Fibroblast of lung (primary cell): Measurements from ENCODE around the gene KCNK6. TPM values are rescaled to one million over a fixed set of nuclear protein-coding genes. Genes with fewer than 3 reads are reported as not detected.

Experiments
- DNase-seq, 2 donors: peaks; one replicate each; pipeline versions ENCODE4 v3.0.0 to v3.0.0-alpha.2; 2010; ENCODE audit warnings: low read depth in 2 of 2
- H2AFZ ChIP-seq: 2 replicates; pipeline ENCODE4 v1.5.1; 2012; ENCODE audit warnings: low read length, control low read depth, inconsistent platforms
- H3K27ac ChIP-seq: 2 replicates; pipeline ENCODE4 v1.5.1; 2011; ENCODE audit warnings: low read length, control low read depth; ENCODE audit not compliant: insufficient read depth
- H3K27me3 ChIP-seq: 2 replicates; pipeline ENCODE4 v1.5.1; 2011; ENCODE audit warnings: mild to moderate bottlenecking, low read length; ENCODE audit not compliant: control insufficient read depth, insufficient read depth
- H3K36me3 ChIP-seq: 2 replicates; pipeline ENCODE4 v1.5.1; 2011; ENCODE audit warnings: low read length; ENCODE audit not compliant: control insufficient read depth, insufficient read depth
- H3K4me1 ChIP-seq: 2 replicates; pipeline ENCODE4 v1.5.1; 2011; ENCODE audit warnings: low read length; ENCODE audit not compliant: control insufficient read depth, insufficient read depth; ENCODE audit errors: extremely low read depth
- H3K4me2 ChIP-seq: 2 replicates; pipeline ENCODE4 v1.5.1; 2011; ENCODE audit warnings: low read length, control low read depth; ENCODE audit not compliant: insufficient read depth; ENCODE audit errors: extremely low read depth
- H3K4me3 ChIP-seq, 4 experiments: fragments of 200-600 bp in 1 of 4; sonication (generic) in 1 of 4; replicated peaks in 1 of 4; 2 replicates each; pipeline ENCODE4 v1.5.1; 2011 to 2016; ENCODE audit warnings: low read length in 4 of 4, low read depth in 3 of 4, mild to moderate bottlenecking in 3 of 4, control low read depth in 2 of 4, inconsistent platforms in 1 of 4, mixed read lengths in 1 of 4; ENCODE audit not compliant: insufficient read depth in 1 of 4; ENCODE audit errors: control extremely low read depth in 1 of 4
- H3K79me2 ChIP-seq: 2 replicates; pipeline ENCODE4 v1.5.1; 2012; ENCODE audit warnings: mild to moderate bottlenecking, low read length, inconsistent platforms; ENCODE audit not compliant: control insufficient read depth, insufficient read depth
- H3K9ac ChIP-seq: 2 replicates; pipeline ENCODE4 v1.5.1; 2011; ENCODE audit warnings: mild to moderate bottlenecking, low read length, control low read depth; ENCODE audit not compliant: insufficient read depth
- H3K9me3 ChIP-seq: 2 replicates; pipeline ENCODE4 v1.5.1; 2012; ENCODE audit warnings: low read depth, low read length; ENCODE audit not compliant: control insufficient read depth, insufficient read depth
- H4K20me1 ChIP-seq: 2 replicates; pipeline ENCODE4 v1.5.1; 2011; ENCODE audit warnings: low read length; ENCODE audit not compliant: control insufficient read depth, insufficient read depth; ENCODE audit errors: extremely low read depth
- EZH2 ChIP-seq: IDR thresholded peaks from 2 replicates; pipeline ENCODE4 v1.5.1; 2012; ENCODE audit warnings: low read length, control low read depth, mild to moderate bottlenecking; ENCODE audit errors: missing control alignments
- polyA plus RNA-seq, 2 donors: library from polyadenylated mRNA; depleted of rRNA in 1 of 2; stranded (reverse) in 1 of 2; unstranded in 1 of 2; fragments of >200 nt; gene quantifications; 2 replicates each; pipeline ENCODE4 v1.2.1, GENCODE V29; 2011 to 2012; ENCODE audit warnings: missing spikeins in 1 of 2
- total RNA-seq: library from RNA; depleted of rRNA; stranded (reverse); fragments of >200 nt; gene quantifications from 2 replicates; pipeline ENCODE4 v1.2.1, GENCODE V29; 2014
- TF ChIP-seq, protein P1 (sequence below), 2 donors: IDR thresholded peaks in 1 of 2; conservative IDR thresholded peaks in 1 of 2; 1 replicate in 1 of 2; 2 replicates in 1 of 2; pipeline ENCODE4 v1.5.1; 2011 to 2012; ENCODE audit warnings: low read length in 2 of 2, control low read depth in 1 of 2, inconsistent platforms in 1 of 2, low read depth in 1 of 2, mild to moderate bottlenecking in 1 of 2

Gene KCNK6
- total and polyA plus RNA-seq, 2 donors (not counting 1 experiment from before 2014, with no cell fraction given), result 3.0 to 48.1 TPM

DNA sequence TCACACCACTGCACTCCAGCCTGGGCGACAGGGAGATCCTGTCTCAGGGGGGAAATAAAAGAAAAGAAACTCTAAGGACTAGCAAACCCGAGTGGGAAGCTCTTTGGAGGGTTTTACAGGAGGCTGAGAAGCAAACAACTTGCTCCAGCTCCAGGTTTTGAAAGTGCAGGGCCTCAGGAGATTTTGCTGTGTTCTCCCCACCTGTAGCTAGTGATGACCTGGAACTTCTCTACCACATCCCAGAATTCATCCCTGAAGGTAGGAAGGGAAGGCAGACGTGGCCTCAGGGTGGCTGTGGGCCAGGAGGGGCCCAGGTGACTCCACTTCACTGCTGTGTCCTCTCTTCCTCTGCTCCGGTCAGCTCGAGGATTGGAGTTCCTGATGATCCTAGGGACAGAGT is 38.4 kb downstream of the KCNK6 start:
- no peak for DNase-seq
- H3K27ac ChIP-seq, result no peak overlapping the region
- H4K20me1 ChIP-seq, result no peaks in the 10 kb centered on the region
- no peak overlapping the region for H3K4me3 ChIP-seq
- no peaks in the 10 kb centered on the region for H3K4me1 ChIP-seq
- no peak overlapping the region for H3K4me2 ChIP-seq
- peaks cover 18% of the 10 kb centered on the region for H3K27me3 ChIP-seq
- H3K9me3 ChIP-seq, result no peaks in the 10 kb centered on the region
- TF ChIP-seq EZH2, result no peak
- TF ChIP-seq, protein P1, sequence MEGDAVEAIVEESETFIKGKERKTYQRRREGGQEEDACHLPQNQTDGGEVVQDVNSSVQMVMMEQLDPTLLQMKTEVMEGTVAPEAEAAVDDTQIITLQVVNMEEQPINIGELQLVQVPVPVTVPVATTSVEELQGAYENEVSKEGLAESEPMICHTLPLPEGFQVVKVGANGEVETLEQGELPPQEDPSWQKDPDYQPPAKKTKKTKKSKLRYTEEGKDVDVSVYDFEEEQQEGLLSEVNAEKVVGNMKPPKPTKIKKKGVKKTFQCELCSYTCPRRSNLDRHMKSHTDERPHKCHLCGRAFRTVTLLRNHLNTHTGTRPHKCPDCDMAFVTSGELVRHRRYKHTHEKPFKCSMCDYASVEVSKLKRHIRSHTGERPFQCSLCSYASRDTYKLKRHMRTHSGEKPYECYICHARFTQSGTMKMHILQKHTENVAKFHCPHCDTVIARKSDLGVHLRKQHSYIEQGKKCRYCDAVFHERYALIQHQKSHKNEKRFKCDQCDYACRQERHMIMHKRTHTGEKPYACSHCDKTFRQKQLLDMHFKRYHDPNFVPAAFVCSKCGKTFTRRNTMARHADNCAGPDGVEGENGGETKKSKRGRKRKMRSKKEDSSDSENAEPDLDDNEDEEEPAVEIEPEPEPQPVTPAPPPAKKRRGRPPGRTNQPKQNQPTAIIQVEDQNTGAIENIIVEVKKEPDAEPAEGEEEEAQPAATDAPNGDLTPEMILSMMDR (conservative IDR thresholded peaks at IDR 0.05 in 1 of 2, IDR thresholded peaks at IDR 0.05 in 1 of 2; ENCODE audit: low read depth in 1 of 2, low read length in 2 of 2), result no peak
- no peak overlapping the region for H2AFZ ChIP-seq
- H3K79me2 ChIP-seq, result no peaks in the 10 kb centered on the region
- H3K36me3 ChIP-seq, result no peaks in the 10 kb centered on the region
- no peak overlapping the region for H3K9ac ChIP-seq

DNA sequence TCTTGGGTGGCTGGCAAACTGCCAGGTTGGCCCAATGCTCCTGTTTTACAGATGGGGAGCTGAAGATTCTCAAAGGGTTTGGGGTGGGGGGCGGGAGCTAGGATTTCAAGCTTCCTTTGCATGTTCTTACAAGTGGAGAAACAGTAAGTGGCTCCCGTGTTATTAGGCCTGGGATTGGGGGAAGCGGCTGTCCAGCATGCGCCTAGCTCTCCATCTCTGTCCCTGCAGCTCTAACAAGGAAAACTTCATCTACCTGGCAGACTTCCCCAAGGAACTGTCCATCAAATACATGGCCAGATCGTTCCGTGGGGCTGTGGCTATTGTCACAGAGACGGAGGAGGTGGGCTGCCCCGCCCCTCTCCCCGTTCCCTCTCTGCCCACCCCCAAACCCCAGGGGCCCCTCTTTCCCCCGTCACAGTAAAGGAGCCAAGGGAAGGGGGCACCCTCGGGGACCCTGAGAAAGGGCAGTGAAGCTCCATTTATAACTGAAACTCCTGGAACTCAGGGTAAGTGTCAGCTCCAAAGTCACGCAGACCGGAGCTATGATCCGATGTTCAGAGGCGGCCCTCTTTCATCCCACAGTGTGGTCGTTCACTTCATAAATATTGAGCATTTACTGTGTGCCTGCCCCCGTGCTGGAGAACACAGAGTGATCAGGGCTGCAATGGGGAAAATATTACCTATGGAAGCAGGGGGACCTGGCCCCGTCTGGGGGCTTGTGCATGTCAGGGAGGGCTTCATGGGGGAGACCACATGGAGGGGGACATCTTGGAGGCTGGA is 39.8 kb downstream of the KCNK6 start:
- Histone ChIP-seq H3K4me2 (no peak overlapping the region), H3K27ac (no peak overlapping the region), H3K4me1 (no peaks in the 10 kb centered on the region), H3K27me3 (peaks cover 18% of the 10 kb centered on the region), H2AFZ (no peak overlapping the region), H3K4me3 (no peak overlapping the region), H3K79me2 (no peaks in the 10 kb centered on the region), H3K9ac (no peak overlapping the region), H3K36me3 (no peaks in the 10 kb centered on the region), H4K20me1 (no peaks in the 10 kb centered on the region), H3K9me3 (no peaks in the 10 kb centered on the region)
- no peak for TF ChIP-seq EZH2
- TF ChIP-seq, protein P1 (conservative IDR thresholded peaks at IDR 0.05 in 1 of 2, IDR thresholded peaks at IDR 0.05 in 1 of 2; ENCODE audit: low read depth in 1 of 2, low read length in 2 of 2), result no peak
- no peak for DNase-seq

DNA sequence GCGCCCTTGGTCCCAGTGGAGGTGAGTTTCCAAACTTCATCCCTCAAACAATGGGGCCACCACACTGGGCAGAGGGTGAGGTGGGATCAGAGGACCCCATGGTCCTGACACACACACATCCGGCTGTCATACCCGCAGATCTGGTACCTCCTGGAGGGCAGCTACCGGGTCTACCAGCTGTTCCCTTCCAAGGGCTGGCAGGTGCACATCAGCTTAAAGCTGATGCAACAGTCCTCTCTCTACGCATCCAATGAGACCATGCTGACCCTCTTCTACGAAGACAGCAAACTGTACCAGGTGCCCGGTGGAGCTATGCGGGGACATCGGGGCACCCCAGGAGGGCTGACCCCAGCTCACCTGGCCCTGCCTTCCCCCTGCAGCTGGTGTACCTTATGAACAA is 40.7 kb downstream of the KCNK6 start:
- no peak for DNase-seq
- no peak overlapping the region for H3K4me2 ChIP-seq
- H3K9ac ChIP-seq, result no peak overlapping the region
- peaks cover 18% of the 10 kb centered on the region for H3K27me3 ChIP-seq
- H3K36me3 ChIP-seq, result no peaks in the 10 kb centered on the region
- no peaks in the 10 kb centered on the region for H4K20me1 ChIP-seq
- H3K27ac ChIP-seq, result no peak overlapping the region
- H2AFZ ChIP-seq, result no peak overlapping the region
- no peaks in the 10 kb centered on the region for H3K9me3 ChIP-seq
- no peaks in the 10 kb centered on the region for H3K79me2 ChIP-seq
- no peak for TF ChIP-seq EZH2
- TF ChIP-seq, protein P1 (conservative IDR thresholded peaks at IDR 0.05 in 1 of 2, IDR thresholded peaks at IDR 0.05 in 1 of 2; ENCODE audit: low read depth in 1 of 2, low read length in 2 of 2), result no peak
- no peak overlapping the region for H3K4me3 ChIP-seq
- H3K4me1 ChIP-seq, result no peaks in the 10 kb centered on the region
